HG03469 (cell line): ENCODE results near the gene APOO.

Experiments used
- ATAC-seq: cut with Tn5 transposase; IDR thresholded peaks from one replicate; pipeline ENCODE4 v1.9.1; 2021; ENCODE audit warnings: mild to moderate bottlenecking, moderate library complexity, moderate number of reproducible peaks; ENCODE audit not compliant: unreplicated experiment

Gene APOO

DNA sequence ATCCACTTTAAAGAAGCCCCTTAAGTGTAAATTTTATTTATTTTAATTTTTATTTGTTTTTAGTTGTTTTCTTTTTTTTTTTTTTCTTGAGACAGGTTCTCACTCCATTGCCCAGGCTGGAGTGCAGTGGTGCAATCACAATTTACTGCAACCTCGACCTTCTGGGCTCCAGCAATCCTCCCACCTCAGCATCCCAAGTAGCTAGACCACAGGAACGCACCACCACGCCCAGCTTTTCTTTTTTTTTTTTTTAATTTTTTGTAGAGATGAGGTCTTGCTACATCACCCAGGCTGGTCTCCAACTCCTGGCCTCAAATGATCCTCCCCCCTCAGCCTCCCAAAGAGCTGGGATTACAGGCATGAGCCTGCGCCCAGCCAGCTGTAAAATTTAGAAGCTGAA, 118.8 kb downstream of the APOO start:
- ATAC-seq: no peak

DNA sequence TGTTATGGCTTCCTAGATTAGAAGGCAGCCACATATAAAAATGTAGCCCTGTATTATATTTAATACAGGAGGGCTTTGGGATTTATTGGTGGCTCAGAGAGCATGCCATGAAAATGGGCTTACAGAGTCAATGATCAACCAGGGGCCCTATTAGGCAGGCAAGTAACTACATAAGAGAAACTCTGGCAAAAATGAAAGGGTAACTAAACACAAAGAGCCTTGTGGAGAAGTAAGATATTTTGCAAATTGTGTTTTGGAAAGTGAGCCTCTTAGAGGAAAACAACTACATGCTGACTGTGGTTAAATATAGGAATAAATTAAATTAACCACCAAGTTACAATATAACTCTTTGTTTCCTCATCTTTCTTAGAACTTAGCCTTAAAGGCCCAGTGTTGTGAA, 119.2 kb downstream of the APOO start:
- no peak for ATAC-seq

DNA sequence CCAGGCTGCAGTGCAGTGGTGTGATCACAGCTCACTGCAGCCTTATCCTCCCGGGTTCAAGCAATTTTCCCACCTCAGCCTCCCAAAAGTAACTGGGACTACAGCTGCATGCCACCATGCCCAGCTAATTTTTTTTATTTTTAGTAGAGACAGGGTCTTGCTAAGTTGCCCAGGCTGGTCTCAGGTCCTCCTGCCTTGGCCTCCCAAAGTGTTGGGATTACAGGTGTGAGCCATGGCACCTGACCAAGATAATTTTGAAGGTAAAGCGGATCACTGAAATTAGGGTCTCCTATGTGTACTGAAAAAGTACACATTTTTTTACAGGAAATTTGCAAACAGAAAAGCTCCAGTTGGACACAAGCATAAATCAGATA, 120.0 kb downstream of the APOO start:
- ATAC-seq: no peak

DNA sequence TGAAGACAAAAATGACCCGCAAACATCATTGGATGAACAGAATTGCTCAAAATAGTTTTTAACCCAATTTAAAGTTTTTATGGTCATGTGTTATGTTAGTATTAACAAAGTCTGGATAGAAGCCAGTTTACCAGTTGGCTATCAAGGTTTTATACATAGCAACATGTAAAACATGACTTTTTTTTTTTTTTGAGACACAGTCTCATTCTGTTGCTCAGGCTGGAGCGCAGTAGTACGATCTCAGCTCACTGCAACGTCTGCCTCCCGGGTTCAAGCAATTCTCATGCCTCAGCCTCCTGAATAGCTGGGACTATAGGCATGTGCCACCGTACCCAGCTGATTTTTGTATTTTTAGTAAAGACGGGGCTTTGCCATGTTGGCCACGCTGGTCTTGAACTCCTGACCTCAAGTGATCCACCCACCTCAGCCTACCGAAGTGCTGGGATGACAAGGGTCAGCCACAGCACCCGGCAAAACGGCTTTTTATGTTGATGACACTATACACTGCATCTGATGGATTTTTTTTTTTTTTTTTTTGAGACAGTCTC, 121.4 kb downstream of the APOO start:
- no peak for ATAC-seq

DNA sequence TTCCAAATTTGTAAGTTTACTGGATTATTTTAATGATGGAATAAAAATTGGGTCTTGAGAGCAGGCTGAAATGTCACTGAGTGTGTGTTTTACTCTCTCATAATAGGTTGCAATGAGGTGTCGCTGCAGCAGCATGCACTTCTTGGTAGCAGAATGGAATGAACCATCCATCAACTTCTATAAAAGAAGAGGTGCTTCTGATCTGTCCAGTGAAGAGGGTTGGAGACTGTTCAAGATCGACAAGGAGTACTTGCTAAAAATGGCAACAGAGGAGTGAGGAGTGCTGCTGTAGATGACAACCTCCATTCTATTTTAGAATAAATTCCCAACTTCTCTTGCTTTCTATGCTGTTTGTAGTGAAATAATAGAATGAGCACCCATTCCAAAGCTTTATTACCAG, 122.2 kb downstream of the APOO start:
- no peak for ATAC-seq

DNA sequence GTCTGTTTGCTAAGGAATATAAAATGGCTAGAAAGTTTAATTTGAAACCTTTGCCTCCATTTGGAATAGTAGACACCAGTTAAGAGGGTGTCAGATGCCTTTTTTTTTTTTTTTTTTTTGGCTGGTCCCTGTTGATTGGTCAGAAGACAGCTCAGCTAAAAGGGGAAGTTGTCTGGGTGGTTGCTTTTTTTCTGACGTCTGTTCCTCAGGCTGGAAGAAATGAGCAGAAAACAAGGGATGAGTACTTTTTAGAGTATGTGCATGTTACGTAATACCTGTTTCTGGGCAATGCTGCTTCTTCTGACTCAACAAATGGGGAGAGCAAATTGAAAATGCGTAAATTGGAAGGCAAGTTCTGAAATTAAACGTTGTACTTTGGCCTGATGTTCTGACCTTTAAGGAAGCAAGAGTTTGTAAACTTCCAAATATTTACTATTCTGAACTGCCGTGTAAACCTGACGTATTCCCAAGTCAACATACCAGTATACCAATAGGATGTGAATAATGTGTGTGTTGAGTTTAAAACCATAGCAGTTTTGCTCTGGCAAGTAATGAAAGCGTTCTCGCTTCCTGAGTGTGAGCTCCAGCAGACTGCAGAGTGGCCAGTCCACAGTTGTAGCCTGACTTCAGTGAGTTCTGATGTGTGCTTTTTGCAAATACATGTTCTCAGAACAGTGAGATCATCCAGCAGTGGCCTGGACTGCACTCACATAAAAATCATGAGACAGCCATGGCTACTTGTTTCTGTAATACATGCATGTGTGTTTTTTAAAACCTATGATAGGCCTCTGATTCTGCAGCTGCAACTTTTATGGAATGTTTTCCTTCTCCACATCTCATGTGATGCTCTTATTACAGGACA, 123.0 kb downstream of the APOO start:
- no peak for ATAC-seq

DNA sequence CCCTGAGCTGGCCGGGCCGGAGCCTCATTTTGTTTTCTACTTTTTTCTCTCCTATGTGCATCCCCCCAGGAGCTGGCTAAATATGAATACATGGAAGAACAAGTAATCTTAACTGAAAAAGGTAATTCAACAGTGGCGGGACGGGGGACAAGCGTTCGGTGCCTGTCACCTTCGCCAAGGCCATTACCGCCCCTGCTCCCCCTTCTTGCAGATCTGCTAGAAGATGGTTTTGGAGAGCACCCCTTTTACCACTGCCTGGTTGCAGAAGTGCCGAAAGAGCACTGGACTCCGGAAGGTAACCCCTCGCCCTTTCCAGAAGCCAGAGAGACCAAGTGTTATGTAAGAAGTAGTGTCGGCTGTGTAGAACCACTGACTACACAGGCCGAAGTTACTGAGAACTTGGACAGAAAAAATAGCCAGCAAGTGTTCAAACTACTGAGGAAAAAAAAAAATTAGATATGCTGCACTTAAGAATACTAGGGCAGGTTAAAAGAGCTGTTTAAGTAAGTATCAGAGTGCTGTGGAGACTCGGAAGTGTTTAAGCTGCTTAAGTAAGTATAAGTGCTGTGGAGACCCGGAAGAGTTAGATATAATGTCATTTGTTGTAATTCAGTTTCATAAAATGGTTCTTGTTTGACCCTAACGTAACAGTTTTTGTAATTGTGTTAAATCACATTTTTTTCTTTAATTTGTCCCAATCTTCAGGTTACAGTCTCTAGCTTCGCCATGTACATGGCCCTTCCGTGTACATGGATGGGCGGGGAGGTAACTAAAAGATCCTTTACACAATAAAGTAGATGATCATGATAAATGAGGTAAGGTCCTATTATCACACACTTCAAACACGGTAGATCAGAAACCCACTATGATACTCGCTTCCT, 123.9 kb downstream of the APOO start:
- no peak for ATAC-seq
